ENCODE data around the gene PKP3. TPM values are rescaled to one million over a fixed set of nuclear protein-coding genes. Genes with fewer than 3 reads are reported as not detected.

PKP3 gene
- total RNA-seq, 1 donor from 2014 or later = 0.26 TPM

DNA sequence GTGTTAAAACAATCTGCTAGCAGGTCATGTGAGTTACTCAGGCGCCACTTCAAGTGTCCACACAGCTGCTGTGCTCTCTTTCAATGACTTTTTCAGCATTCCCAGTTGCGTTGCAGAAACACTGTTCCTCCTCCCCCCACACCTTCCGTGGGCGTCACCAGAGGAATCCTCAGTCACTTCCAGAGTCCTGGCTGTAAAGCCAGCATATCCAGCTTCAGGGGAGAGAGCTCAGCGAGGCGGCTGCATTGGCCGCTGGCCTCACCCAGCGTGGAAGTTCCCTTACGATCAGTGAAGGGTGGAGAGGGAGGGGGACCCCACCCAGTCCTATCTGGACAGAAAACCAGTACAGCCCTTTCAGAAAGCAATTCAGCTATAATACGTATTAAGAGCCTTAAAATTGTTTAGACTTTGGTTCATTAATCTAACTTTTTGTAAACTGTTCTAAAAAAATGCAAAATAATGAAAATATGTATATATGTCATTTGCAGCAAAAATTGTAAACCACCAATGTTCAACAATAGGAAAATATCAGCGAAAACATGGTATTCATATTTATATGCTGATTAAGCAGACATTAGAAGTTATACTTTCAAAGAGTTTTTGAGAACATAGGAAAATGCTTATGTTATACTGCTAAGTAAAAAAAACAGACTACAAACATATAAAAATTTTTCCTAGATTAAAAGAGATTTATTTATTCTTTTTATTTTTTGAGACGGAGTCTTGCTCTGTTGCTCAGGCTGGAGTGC, 50.6 kb downstream of the PKP3 start:
- DNase-seq (ENCODE audit: low read depth, low spot score) = no peak

DNA sequence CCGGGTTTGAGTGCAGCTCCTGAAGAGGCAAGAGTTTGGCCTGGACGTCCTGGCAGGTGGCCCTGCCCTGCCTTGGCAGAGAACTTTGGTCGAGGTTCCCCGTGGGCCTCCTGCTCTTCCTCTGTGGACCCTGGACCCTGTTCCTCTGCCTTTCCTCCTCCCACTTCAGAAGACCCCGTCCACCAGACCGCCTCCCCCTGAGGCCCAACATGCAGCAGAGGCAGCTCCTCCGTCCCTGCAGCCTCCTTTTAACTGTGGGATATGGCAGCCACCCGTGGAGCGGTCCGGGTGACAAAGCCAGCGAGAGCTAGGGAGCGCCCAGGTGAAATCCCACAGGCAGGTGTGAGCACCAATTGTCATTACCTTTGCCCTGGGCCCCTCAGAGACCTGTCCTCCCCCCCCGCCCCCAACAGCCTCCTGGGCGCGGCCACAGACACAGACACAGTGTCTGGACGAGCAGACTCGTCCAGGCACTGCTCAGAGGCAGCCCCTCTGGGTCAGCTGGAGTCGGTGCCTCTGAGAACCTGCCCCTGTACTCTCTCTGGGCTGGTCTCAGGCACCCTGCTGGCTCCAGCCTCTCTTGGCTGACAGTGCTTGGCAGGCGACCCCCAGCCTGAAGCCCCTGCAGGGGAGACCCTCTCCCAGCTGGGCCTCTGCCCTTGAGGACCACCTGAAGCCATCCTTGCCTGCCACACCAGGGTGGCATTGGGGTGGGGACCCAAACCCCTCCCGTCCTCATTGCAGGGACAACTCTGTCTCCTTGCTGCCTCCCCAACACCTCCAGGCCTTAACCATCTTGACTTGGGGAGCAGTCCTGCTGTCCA, 52.0 kb downstream of the PKP3 start:
- no peak for DNase-seq (ENCODE audit: low read depth, low spot score)

GRCh38 chr11:446891-447290, 52.9 kb downstream of the PKP3 start:
- DNase-seq (ENCODE audit: low read depth, low spot score) = no peak

GRCh38 chr11:447923-448731, 54.1 kb downstream of the PKP3 start:
- peak; percentile 79 for DNase-seq (ENCODE audit: low read depth, low spot score)

GRCh38 chr11:449889-450808, 56.1 kb downstream of the PKP3 start, which contains the start of gene PTDSS2:
PTDSS2 (plus strand) TSS chr11:450279; CDS start chr11:450456, 177 bp downstream.
- peak; percentile 86 for DNase-seq (ENCODE audit: low read depth, low spot score)

- peak; percentile 46 for DNase-seq (ENCODE audit: low read depth, low spot score)
Observed at GRCh38 chr11:450809-451451, 56.9 kb downstream of the PKP3 start.

GRCh38 chr11:451738-452137, 57.7 kb downstream of the PKP3 start:
- no peak for DNase-seq (ENCODE audit: low read depth, low spot score)

GRCh38 chr11:452203-452744, 58.3 kb downstream of the PKP3 start:
- DNase-seq (ENCODE audit: low read depth, low spot score) = no peak

DNA sequence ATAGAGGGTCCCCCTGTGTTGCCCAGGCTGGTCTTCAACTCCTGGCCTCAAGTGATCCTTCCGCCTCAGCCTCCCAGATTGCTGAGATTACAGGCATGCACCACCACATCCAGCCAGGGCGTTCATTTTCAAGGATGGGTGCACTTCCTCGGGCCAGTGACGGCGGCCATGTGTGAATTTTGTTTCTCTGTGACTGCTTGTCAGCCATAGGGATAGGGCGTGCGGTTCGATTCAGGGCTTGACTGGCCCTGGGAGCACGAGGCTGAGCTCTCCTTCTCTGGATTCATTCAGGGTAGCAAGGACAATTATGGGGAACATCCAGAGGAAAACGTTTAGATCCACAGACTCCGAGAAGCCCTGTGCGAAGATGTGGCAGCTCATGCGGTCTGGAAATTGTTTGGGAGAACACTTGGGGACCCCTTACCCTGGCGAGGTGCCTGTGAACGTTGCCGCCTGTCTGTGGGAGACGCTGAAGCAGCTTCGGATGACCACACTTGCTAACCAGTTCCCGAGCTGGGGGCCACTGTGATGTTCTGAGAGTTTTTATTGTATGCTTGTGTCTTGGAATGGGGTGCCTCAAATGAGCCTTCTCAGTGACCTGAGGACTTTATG, 59.0 kb downstream of the PKP3 start:
- no peak for DNase-seq (ENCODE audit: low read depth, low spot score)

- no peak for DNase-seq (ENCODE audit: low read depth, low spot score)
Observed at GRCh38 chr11:453564-453963, 59.6 kb downstream of the PKP3 start.

GRCh38 chr11:454043-454442, 60.0 kb downstream of the PKP3 start:
- no peak for DNase-seq (ENCODE audit: low read depth, low spot score)

Other genes starting within 250 kb of the PKP3 start
- not detected in 2 replicates for gene SCGB1C1, start 201.1 kb upstream of the PKP3 start, total RNA-seq
- gene BET1L, start 186.8 kb upstream of the PKP3 start, total RNA-seq = 13.1 and 13.2 TPM in 2 replicates
- gene RIC8A, start 186.5 kb upstream of the PKP3 start, total RNA-seq = 186 and 187 TPM in 2 replicates
- 5.8 and 9.8 TPM in 2 replicates for gene SIRT3, start 157.9 kb upstream of the PKP3 start, total RNA-seq
- 224 and 268 TPM in 2 replicates for gene PSMD13, start 157.2 kb upstream of the PKP3 start, total RNA-seq
- not detected in 2 replicates for gene NLRP6, start 115.8 kb upstream of the PKP3 start, total RNA-seq
- gene PGGHG, start 105.1 kb upstream of the PKP3 start, total RNA-seq = 12.3 and 13.6 TPM in 2 replicates
- not detected in 2 replicates for gene IFITM5, start 94.7 kb upstream of the PKP3 start, total RNA-seq
- 32.9 and 46.6 TPM in 2 replicates for gene IFITM2, start 86.4 kb upstream of the PKP3 start, total RNA-seq
- 1.7 and 7.9 TPM in 2 replicates for gene IFITM1, start 80.2 kb upstream of the PKP3 start, total RNA-seq
- 44.4 and 45.8 TPM in 2 replicates for gene IFITM3, start 73.3 kb upstream of the PKP3 start, total RNA-seq
- gene B4GALNT4, start 24.7 kb upstream of the PKP3 start, total RNA-seq = 1.5 TPM in 2 replicates
- 27.6 and 39.6 TPM in 2 replicates for gene SIGIRR, start 20.8 kb downstream of the PKP3 start, total RNA-seq
- 0.07 TPM in 1 of 2 replicates, not detected in the other for gene ANO9, start 47.8 kb downstream of the PKP3 start, total RNA-seq
- 32.1 and 39.7 TPM in 2 replicates for gene PTDSS2, start 56.1 kb downstream of the PKP3 start, total RNA-seq
- gene RNH1, start 113.0 kb downstream of the PKP3 start, total RNA-seq = 288 and 306 TPM in 2 replicates
- gene HRAS, start 141.4 kb downstream of the PKP3 start, total RNA-seq = 77.7 and 91.6 TPM in 2 replicates
- gene LRRC56, start 143.3 kb downstream of the PKP3 start, total RNA-seq = 0.40 and 0.46 TPM in 2 replicates
- 0.56 and 0.86 TPM in 2 replicates for gene LMNTD2, start 166.5 kb downstream of the PKP3 start, total RNA-seq
- 11.5 and 14.4 TPM in 2 replicates for gene RASSF7, start 166.8 kb downstream of the PKP3 start, total RNA-seq
- gene PHRF1, start 182.3 kb downstream of the PKP3 start, total RNA-seq = 28.0 and 29.5 TPM in 2 replicates
- gene IRF7, start 221.7 kb downstream of the PKP3 start, total RNA-seq = 8.7 and 16.5 TPM in 2 replicates
- not detected in 2 replicates for gene CDHR5, start 230.7 kb downstream of the PKP3 start, total RNA-seq
- gene SCT, start 233.0 kb downstream of the PKP3 start, total RNA-seq = not detected in 2 replicates
- gene DRD4, start 243.1 kb downstream of the PKP3 start, total RNA-seq = not detected in 2 replicates